ENCODE results near the gene SUOX. TPM values are rescaled to one million over a fixed set of nuclear protein-coding genes. Genes with fewer than 3 reads are reported as not detected.

Gene SUOX
- total RNA-seq (10 to 100 TPM; 17.7 to 46.1 TPM), polyA plus RNA-seq (ENCODE audit: insufficient read length in 2 of 2) (10 to 100 TPM; 36.7 to 45.6 TPM)
- long read RNA-seq, donor 1, transcript SUOX-201 (5 exons, 2,364 nt) = major isoform, 5 of 12 reads
- long read RNA-seq, donor 1, partial matches to known transcripts = 0 of 12 reads
- long read RNA-seq, donor 1, other reads (novel, unspliced or antisense) = 0 of 12 reads
- long read RNA-seq, donor 2, partial matches to known transcripts = 0 of 4 reads
- long read RNA-seq, donor 2, other reads (novel, unspliced or antisense) = 0 of 4 reads
- long read RNA-seq, donor 3, partial matches to known transcripts = 0 of 2 reads
- long read RNA-seq, donor 3, other reads (novel, unspliced or antisense) = 0 of 2 reads
- long read RNA-seq, donor 4, partial matches to known transcripts = 8 of 16 reads
- long read RNA-seq, donor 4, other reads (novel, unspliced or antisense) = 0 of 16 reads

GRCh38 chr12:55996715-55997534 is at the start of gene SUOX:
TSS of gene SUOX (plus strand) at chr12:55997276. CDS start at chr12:56002222, 4,946 bp downstream.
- H3K9me3 ChIP-seq (ENCODE audit: control insufficient read depth, insufficient read depth, low read length) = no peaks in the 10 kb centered on the region
- peak; percentile 82 to 98 (median 93) for DNase-seq (ENCODE audit: low read depth in 4 of 6, low spot score in 6 of 6)
- peak within 1 kb of the TSS; percentile 71 for H3K4me3 ChIP-seq (ENCODE audit: low read depth, low read length)
- H3K4me1 ChIP-seq (ENCODE audit: control insufficient read depth, insufficient read depth, low read length) = peaks cover 16% of the 10 kb centered on the region
- no peaks in the 10 kb centered on the region for H3K27me3 ChIP-seq (ENCODE audit: control insufficient read depth, insufficient read depth, low read length)
- H3K36me3 ChIP-seq (ENCODE audit: control insufficient read depth, insufficient read depth, low read length) = peaks cover 45% of the 10 kb centered on the region
- 2% methylated on average over 25 of the region's 27 CpGs for WGBS (ENCODE audit: insufficient coverage)
- H3K27ac ChIP-seq (ENCODE audit: low read depth, low read length) = peak within 1 kb of the TSS; percentile 91

- H3K9me3 ChIP-seq (ENCODE audit: control insufficient read depth, insufficient read depth, low read length) = no peaks in the 10 kb centered on the region
- no peaks in the 10 kb centered on the region for H3K27me3 ChIP-seq (ENCODE audit: control insufficient read depth, insufficient read depth, low read length)
- WGBS (ENCODE audit: insufficient coverage) = 69% methylated on average over 3 of the region's 4 CpGs
- no peak overlapping the region for H3K4me3 ChIP-seq (ENCODE audit: low read depth, low read length)
- peaks cover 21% of the 10 kb centered on the region for H3K36me3 ChIP-seq (ENCODE audit: control insufficient read depth, insufficient read depth, low read length)
- no peak for DNase-seq (ENCODE audit: low read depth in 4 of 6, low spot score in 6 of 6)
- no peaks in the 10 kb centered on the region for H3K4me1 ChIP-seq (ENCODE audit: control insufficient read depth, insufficient read depth, low read length)
- H3K27ac ChIP-seq (ENCODE audit: low read depth, low read length) = no peak overlapping the region
These were observed 41.7 kb upstream of the SUOX start for GRCh38 chr12:55955344-55955743.

- WGBS (ENCODE audit: insufficient coverage) = 92% methylated on average over 6 of the region's 6 CpGs
- Histone ChIP-seq H3K27ac (ENCODE audit: low read depth, low read length) (no peak overlapping the region), H3K9me3 (ENCODE audit: control insufficient read depth, insufficient read depth, low read length) (no peaks in the 10 kb centered on the region), H3K36me3 (ENCODE audit: control insufficient read depth, insufficient read depth, low read length) (peaks cover 21% of the 10 kb centered on the region), H3K27me3 (ENCODE audit: control insufficient read depth, insufficient read depth, low read length) (no peaks in the 10 kb centered on the region), H3K4me3 (ENCODE audit: low read depth, low read length) (no peak overlapping the region), H3K4me1 (ENCODE audit: control insufficient read depth, insufficient read depth, low read length) (no peaks in the 10 kb centered on the region)
- DNase-seq (ENCODE audit: low read depth in 4 of 6, low spot score in 6 of 6) = no peak
These were observed 41.1 kb upstream of the SUOX start for GRCh38 chr12:55955800-55956508.

- 90% methylated on average over 5 of the region's 5 CpGs for WGBS (ENCODE audit: insufficient coverage)
- DNase-seq (ENCODE audit: low read depth in 4 of 6, low spot score in 6 of 6) = no peak
- H3K27ac ChIP-seq (ENCODE audit: low read depth, low read length) = no peak overlapping the region
- H3K36me3 ChIP-seq (ENCODE audit: control insufficient read depth, insufficient read depth, low read length) = peaks cover 12% of the 10 kb centered on the region
- H3K27me3 ChIP-seq (ENCODE audit: control insufficient read depth, insufficient read depth, low read length) = no peaks in the 10 kb centered on the region
- H3K4me3 ChIP-seq (ENCODE audit: low read depth, low read length) = no peak overlapping the region
- no peaks in the 10 kb centered on the region for H3K4me1 ChIP-seq (ENCODE audit: control insufficient read depth, insufficient read depth, low read length)
- H3K9me3 ChIP-seq (ENCODE audit: control insufficient read depth, insufficient read depth, low read length) = no peaks in the 10 kb centered on the region
These were observed 39.8 kb upstream of the SUOX start for GRCh38 chr12:55957106-55957859.

GRCh38 chr12:55963760-55964159 is 33.3 kb upstream of the SUOX start:
- DNase-seq (ENCODE audit: low read depth in 4 of 6, low spot score in 6 of 6) = no peak
- Histone ChIP-seq H3K4me3 (ENCODE audit: low read depth, low read length) (no peak overlapping the region), H3K4me1 (ENCODE audit: control insufficient read depth, insufficient read depth, low read length) (peaks cover 17% of the 10 kb centered on the region), H3K27me3 (ENCODE audit: control insufficient read depth, insufficient read depth, low read length) (no peaks in the 10 kb centered on the region), H3K27ac (ENCODE audit: low read depth, low read length) (no peak overlapping the region), H3K36me3 (ENCODE audit: control insufficient read depth, insufficient read depth, low read length) (no peaks in the 10 kb centered on the region), H3K9me3 (ENCODE audit: control insufficient read depth, insufficient read depth, low read length) (no peaks in the 10 kb centered on the region)
- WGBS (ENCODE audit: insufficient coverage) = 93% methylated on average over 2 of the region's 2 CpGs

GRCh38 chr12:55965240-55965639 is 31.8 kb upstream of the SUOX start:
- peaks cover 17% of the 10 kb centered on the region for H3K4me1 ChIP-seq (ENCODE audit: control insufficient read depth, insufficient read depth, low read length)
- no peak overlapping the region for H3K4me3 ChIP-seq (ENCODE audit: low read depth, low read length)
- 22% methylated on average over 5 of the region's 5 CpGs for WGBS (ENCODE audit: insufficient coverage)
- no peaks in the 10 kb centered on the region for H3K36me3 ChIP-seq (ENCODE audit: control insufficient read depth, insufficient read depth, low read length)
- DNase-seq (ENCODE audit: low read depth in 4 of 6, low spot score in 6 of 6) = no peak
- no peaks in the 10 kb centered on the region for H3K27me3 ChIP-seq (ENCODE audit: control insufficient read depth, insufficient read depth, low read length)
- no peak overlapping the region for H3K27ac ChIP-seq (ENCODE audit: low read depth, low read length)
- H3K9me3 ChIP-seq (ENCODE audit: control insufficient read depth, insufficient read depth, low read length) = no peaks in the 10 kb centered on the region

- WGBS (ENCODE audit: insufficient coverage) = 8% methylated on average over 3 of the region's 4 CpGs
- H3K27ac ChIP-seq (ENCODE audit: low read depth, low read length) = peak within 1 kb of the TSS; percentile 79
These were observed 31.1 kb upstream of the SUOX start, which contains the start of gene PMEL for GRCh38 chr12:55965941-55966407. TSS of gene PMEL (minus strand) at chr12:55966042. CDS start at chr12:55966011, 31 bp downstream.

GRCh38 chr12:55966408-55967281 is 30.4 kb upstream of the SUOX start, which contains the start of gene CDK2:
TSS of gene CDK2 (plus strand) at chr12:55966830. CDS start at chr12:55967009, 179 bp downstream.
- Histone ChIP-seq H3K4me1 (ENCODE audit: control insufficient read depth, insufficient read depth, low read length) (peaks cover 17% of the 10 kb centered on the region), H3K9me3 (ENCODE audit: control insufficient read depth, insufficient read depth, low read length) (no peaks in the 10 kb centered on the region), H3K4me3 (ENCODE audit: low read depth, low read length) (peak within 1 kb of the TSS; percentile 95), H3K27me3 (ENCODE audit: control insufficient read depth, insufficient read depth, low read length) (no peaks in the 10 kb centered on the region), H3K27ac (ENCODE audit: low read depth, low read length) (peak within 1 kb of the TSS; percentile 79), H3K36me3 (ENCODE audit: control insufficient read depth, insufficient read depth, low read length) (peaks cover 2% of the 10 kb centered on the region)
- peak; percentile 60 to 95 (median 74) for DNase-seq (ENCODE audit: low read depth in 4 of 6, low spot score in 6 of 6)
- under 1% methylated on average over 35 of the region's 45 CpGs for WGBS (ENCODE audit: insufficient coverage)

More at GRCh38 chr12:55965941-55966407, 31.1 kb upstream of the SUOX start, which contains the start of gene PMEL:
- H3K27me3 ChIP-seq (ENCODE audit: control insufficient read depth, insufficient read depth, low read length) = no peaks in the 10 kb centered on the region
- no peaks in the 10 kb centered on the region for H3K9me3 ChIP-seq (ENCODE audit: control insufficient read depth, insufficient read depth, low read length)
- no peaks in the 10 kb centered on the region for H3K36me3 ChIP-seq (ENCODE audit: control insufficient read depth, insufficient read depth, low read length)
- peak within 1 kb of the TSS; percentile 95 for H3K4me3 ChIP-seq (ENCODE audit: low read depth, low read length)
- DNase-seq (ENCODE audit: low read depth in 4 of 6, low spot score in 6 of 6) = no peak
- peaks cover 17% of the 10 kb centered on the region for H3K4me1 ChIP-seq (ENCODE audit: control insufficient read depth, insufficient read depth, low read length)

All from spinal cord (tissue), 10 donors.